Muscle layer of duodenum (tissue), 2 donors: ENCODE measurements around the gene IWS1.
"Not testable (repeated sequence)": the region's sequence is repeated elsewhere in the genome, so short reads cannot be mapped to it uniquely, and the experiment has no call there.

Experiments used
- H3K27ac ChIP-seq: one replicate; pipeline ENCODE4 v1.7.0; 2013; ENCODE audit warnings: mild to moderate bottlenecking, low read length
- H3K27me3 ChIP-seq: one replicate; pipeline ENCODE4 v1.7.0; 2013; ENCODE audit warnings: low read depth, mild to moderate bottlenecking, control low read depth, low read length
- H3K36me3 ChIP-seq, 2 donors: one replicate each; pipeline ENCODE4 v1.7.0; 2013; ENCODE audit warnings: low read length in 2 of 2, control low read depth in 1 of 2, mild to moderate bottlenecking in 1 of 2; ENCODE audit not compliant: insufficient read depth in 2 of 2, control insufficient read depth in 1 of 2
- H3K4me1 ChIP-seq, 2 donors: one replicate each; pipeline ENCODE4 v1.7.0; 2013; ENCODE audit warnings: low read length in 2 of 2, mild to moderate bottlenecking in 2 of 2, control low read depth in 1 of 2, moderate library complexity in 1 of 2; ENCODE audit not compliant: insufficient read depth in 2 of 2, control insufficient read depth in 1 of 2
- H3K4me3 ChIP-seq, 2 donors: one replicate each; pipeline ENCODE4 v1.7.0; 2013; ENCODE audit warnings: low read length in 2 of 2, low read depth in 1 of 2, mild to moderate bottlenecking in 1 of 2
- H3K9me3 ChIP-seq, 2 donors: one replicate each; pipeline ENCODE4 v1.7.0; 2013; ENCODE audit warnings: low read length in 2 of 2, control low read depth in 1 of 2, mild to moderate bottlenecking in 1 of 2; ENCODE audit not compliant: control insufficient read depth in 1 of 2
- donor health status: healthy.

The IWS1 gene

DNA sequence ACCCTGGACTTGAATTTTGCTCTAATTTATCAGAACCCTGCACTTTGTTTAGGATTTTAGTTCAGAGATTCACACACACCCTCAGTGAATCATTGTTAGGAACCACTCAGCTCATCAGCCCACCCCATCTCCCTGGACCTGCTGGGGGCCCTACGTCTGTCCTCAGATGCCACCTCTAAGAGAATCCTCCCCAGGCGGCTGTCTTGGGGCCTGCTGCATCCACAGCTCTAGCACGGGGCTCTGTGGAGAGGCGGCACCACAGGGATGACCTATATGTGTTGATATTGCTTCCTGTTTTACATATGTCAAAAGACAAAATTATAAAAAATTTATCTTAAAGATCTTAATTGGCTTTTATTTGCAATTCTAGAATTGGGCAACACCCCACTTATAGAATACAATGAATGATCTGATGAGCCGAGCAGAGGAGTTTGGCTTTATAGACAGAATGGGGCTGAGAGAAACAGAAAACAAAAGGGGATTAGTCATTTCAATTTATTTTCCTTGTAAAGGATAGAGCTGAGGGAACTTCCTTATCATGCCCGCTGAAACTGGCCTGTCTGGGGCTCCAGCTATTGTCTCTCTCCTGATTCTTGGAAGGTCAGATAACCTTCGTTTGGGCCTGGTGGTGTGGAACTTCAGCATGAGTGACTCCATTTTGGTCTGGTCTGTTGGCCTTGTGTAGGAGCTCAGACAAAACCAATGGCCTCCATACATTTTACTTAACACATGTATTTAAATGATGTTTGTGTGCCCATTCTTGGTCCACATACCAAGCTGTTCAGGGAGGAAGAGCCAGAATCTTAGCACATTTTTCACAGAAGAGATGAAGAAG, 10.6 kb upstream of the IWS1 start:
- no peaks in the 10 kb centered on the region for H3K9me3 ChIP-seq
- H3K27ac ChIP-seq, result peak overlapping the region; percentile 49
- H3K36me3 ChIP-seq, result no peaks in the 10 kb centered on the region
- H3K27me3 ChIP-seq, result no peaks in the 10 kb centered on the region
- H3K4me3 ChIP-seq, result peak overlapping the region in 1 of 2 donors; percentile 16
- no peaks in the 10 kb centered on the region for H3K4me1 ChIP-seq

DNA sequence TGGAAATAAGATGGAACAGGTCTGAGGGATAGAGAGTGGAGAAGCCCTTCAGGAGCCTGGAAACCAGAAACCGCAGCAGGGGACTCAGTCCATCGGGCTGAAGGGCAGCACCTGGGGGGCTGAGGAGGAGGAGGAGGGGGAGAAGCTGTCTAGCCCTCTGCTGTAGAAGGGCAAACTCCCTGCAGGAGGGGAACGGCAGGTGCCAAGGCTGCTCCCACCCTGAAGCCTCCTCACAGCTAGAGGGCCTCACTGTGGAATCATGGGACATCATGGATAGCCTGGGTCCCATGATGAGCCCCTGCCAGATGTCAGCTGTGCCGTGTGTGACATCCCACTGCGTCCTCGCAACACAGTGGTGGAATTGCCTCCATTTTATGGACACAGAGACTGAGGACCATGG, 9.6 kb upstream of the IWS1 start:
- Histone ChIP-seq H3K9me3 (no peaks in the 10 kb centered on the region), H3K4me1 (no peaks in the 10 kb centered on the region), H3K27me3 (no peaks in the 10 kb centered on the region), H3K36me3 (no peaks in the 10 kb centered on the region), H3K4me3 (peak overlapping the region in 1 of 2 donors; percentile 38), H3K27ac (peak overlapping the region; percentile 49)

DNA sequence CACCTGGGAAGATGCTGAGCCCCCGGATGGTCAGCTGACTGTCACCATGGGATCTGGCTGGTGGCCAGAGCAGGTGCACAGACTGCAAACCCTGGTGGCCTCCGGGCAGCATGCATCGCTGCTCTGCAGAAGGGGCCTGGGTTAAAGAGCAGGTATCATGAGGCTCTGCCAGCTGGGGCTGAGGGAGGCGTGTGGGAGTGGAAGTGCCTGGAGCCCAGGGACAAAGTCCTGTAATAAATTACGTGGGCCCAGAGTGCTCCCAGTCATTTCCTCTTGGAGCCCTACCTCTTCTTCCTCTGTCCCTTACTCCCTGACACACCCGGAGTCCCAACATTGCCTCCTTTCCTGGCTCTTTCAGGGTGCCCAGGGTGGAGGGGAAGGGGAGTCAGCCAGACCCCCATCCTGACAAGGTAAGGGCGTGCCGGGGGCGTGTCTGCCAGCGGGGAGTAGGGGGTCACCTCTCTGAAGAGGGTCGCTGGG, 9.2 kb upstream of the IWS1 start, which contains the start of gene MYO7B:
Gene MYO7B, plus strand, starts transcription at position 262 of the 480 bp plus-strand sequence. CDS start 24,040 bp downstream, outside the sequence.
- no peaks in the 10 kb centered on the region for H3K27me3 ChIP-seq
- H3K4me3 ChIP-seq, result peak within 1 kb of the TSS in 1 of 2 donors; percentile 38
- no peaks in the 10 kb centered on the region for H3K36me3 ChIP-seq
- peak within 1 kb of the TSS; percentile 49 for H3K27ac ChIP-seq
- H3K4me1 ChIP-seq, result no peaks in the 10 kb centered on the region
- H3K9me3 ChIP-seq, result no peaks in the 10 kb centered on the region

DNA sequence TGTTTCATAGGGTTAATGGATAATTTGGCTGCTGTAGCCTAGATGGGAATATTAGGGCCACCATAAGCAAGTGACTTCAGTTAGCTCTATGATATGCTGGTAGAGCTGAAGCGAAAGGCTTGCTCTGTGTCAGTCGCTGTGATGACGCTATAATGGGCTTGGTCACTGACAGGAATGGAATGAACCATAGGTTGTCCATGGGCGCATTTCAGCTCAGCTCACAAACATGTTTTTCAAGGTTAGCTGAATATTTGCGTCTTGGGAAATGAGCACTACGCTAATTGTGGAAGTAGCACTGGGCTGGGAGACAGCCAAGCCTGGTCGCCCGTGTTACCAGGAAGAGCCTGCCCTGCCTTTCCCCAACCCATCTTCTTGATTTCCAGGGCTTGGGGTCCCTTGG, 6.0 kb upstream of the IWS1 start:
- no peaks in the 10 kb centered on the region for H3K9me3 ChIP-seq
- H3K27me3 ChIP-seq, result no peaks in the 10 kb centered on the region
- H3K4me1 ChIP-seq, result no peaks in the 10 kb centered on the region
- no peak overlapping the region for H3K4me3 ChIP-seq
- no peaks in the 10 kb centered on the region for H3K36me3 ChIP-seq
- no peak overlapping the region for H3K27ac ChIP-seq

DNA sequence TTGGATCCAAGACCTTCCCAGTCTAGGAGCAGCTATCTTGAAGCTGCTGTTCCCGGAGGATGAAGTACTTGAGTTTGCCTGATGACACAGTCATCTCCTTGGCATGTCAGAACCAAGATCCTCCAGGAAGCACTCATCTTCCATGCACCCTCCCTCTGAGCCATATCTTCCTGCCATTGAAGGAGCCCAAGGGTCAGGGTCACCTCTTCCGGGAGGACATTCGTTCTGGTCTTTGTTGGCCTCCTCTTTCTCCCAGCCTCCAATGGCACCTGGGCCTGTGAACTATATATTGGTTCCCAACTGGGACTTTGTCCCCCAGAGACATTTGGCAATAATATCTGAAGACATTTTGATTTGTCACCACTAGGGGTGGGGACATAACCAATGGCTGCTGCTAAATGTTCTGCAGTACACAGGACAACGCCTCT, 4.9 kb upstream of the IWS1 start:
- Histone ChIP-seq H3K4me1 (no peaks in the 10 kb centered on the region), H3K36me3 (peaks cover 0 to 6% of the 10 kb centered on the region in 2 donors), H3K9me3 (no peaks in the 10 kb centered on the region), H3K27me3 (no peaks in the 10 kb centered on the region), H3K4me3 (no peak overlapping the region), H3K27ac (peak overlapping the region; percentile 41)

DNA sequence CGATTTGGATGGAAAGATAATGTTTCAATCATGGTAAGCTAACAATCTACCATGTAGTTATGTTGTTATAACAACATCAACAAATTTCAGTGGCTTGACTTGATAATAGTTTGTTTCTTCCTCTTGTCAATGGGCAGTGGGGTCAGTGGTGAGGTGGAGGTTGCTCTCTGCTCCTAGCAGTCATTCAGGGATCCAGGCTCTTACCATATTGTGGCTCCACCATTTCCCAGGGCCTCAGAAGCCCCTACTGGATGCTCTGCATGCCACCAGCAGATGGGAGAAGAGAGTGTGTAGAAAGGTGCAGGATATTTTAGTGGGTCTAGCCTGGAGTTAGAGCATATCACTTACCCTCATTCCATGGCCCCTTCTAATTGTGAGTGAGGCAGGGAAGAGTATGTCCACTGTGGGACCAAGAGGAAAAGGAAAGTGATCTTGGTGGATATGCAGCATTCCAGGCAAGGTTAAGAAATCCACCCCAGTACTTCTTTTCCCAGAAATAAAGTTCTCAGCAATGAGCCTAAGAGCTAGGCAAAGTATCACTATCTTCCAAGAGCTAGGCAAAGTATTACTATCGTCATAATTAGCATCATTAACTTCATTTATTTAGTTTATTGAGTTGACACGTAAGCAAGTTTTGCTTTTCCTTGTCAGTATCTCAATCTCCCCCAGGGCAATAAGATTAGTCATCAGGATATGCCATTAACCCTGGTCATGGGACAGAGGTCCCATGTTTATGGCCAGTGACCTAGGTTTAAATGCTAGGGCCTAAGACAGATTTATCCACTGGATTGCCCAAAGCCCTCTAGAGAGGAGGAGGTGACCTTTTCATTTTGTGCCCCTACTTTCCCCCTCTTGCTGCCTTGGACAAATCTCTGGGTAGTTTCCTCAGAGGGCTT, 4.2 kb upstream of the IWS1 start:
- peak overlapping the region; percentile 41 for H3K27ac ChIP-seq
- peaks cover 0 to 6% of the 10 kb centered on the region in 2 donors for H3K36me3 ChIP-seq
- H3K27me3 ChIP-seq, result no peaks in the 10 kb centered on the region
- no peak overlapping the region for H3K4me3 ChIP-seq
- H3K4me1 ChIP-seq, result peaks cover 0 to under 1% of the 10 kb centered on the region in 2 donors
- H3K9me3 ChIP-seq, result no peaks in the 10 kb centered on the region

DNA sequence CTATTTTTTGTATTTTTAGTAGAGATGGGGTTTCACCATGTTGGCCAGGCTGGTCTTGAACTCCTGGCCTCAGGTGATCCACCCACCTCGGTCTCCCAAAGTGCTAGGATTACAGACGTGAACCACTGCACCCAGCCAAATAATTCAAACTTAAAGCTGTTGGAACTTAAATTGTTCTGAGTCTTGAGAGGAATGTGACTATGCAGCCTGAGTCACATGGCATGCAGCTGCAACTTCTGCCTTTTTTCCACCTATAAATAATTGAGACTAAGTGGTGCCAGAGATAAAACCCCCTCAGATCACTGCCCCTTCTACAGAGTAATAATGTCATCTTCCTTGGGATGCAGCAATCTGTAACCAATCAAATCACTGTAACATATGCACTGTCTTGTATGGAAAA, 3.1 kb upstream of the IWS1 start:
- H3K36me3 ChIP-seq, H3K9me3 ChIP-seq, H3K27ac ChIP-seq, H3K27me3 ChIP-seq, H3K4me3 ChIP-seq, H3K4me1 ChIP-seq: not testable (repeated sequence)

DNA sequence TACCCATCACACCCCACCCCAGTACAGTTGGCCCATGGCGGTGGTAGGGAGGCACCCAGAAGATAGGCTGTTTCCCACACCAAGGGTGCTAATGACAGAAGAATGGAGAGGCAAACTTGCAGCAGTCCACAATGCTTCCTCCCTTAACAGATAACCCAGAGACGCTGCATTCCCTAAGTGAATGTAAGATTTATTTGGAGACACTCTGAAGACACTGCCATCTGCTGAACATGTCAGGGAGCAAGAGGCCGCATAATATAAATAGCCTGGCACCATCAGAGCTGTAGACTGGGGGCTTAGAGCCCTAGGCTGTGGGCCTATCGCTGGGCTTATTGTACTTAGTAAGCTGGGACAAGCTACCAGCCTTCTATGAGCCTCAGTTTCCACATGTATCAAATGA, 2.2 kb upstream of the IWS1 start:
- H3K36me3 ChIP-seq, result peaks cover 7 to 8% of the 10 kb centered on the region in 2 donors
- H3K27ac ChIP-seq, result no peak overlapping the region
- no peaks in the 10 kb centered on the region for H3K27me3 ChIP-seq
- peaks cover 0 to 17% of the 10 kb centered on the region in 2 donors for H3K4me1 ChIP-seq
- no peak overlapping the region for H3K4me3 ChIP-seq
- no peaks in the 10 kb centered on the region for H3K9me3 ChIP-seq

DNA sequence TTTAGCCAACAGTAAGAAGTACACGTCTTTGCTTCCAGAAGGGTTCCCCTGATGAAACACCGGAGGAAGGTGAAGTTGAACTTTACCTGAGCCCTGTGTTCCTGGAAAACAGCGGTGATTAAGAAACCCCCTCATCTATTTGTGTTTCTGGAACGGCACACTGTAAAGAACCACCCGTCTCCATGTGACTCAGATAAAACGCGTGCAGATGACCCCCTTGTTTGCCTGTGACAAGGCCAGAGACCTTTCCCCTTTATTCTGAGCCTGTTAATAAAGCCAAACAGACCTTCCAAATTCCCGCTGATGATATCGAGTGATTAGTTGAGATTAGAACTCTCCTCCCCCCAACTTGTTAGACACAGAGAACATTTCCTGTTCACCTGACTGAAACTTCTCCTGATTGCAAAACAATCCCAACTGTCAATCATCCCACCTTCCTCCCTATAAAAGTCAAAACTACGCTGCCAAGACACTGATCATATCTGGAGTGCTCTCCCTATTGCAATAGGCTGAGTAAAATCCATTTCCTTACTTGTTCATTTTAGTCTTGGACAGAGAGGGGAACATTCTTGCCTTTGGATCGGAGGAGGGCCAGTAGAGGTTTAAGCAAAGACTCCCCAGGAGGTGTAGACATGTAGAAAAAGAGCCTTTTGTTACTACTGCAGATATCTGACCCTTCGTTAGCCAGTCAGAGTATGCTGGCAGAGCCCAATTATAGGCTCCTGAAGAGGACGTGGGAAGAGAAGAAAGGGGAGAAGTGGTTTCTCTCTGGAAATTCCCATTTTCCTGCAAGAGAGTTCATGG, 914 bp upstream of the IWS1 start:
- Histone ChIP-seq H3K27me3 (no peaks in the 10 kb centered on the region), H3K36me3 (peaks cover 15 to 17% of the 10 kb centered on the region in 2 donors), H3K9me3 (no peaks in the 10 kb centered on the region), H3K4me3 (peak overlapping the region; percentile 89 to 95), H3K27ac (peak overlapping the region; percentile 95), H3K4me1 (peaks cover 0 to 20% of the 10 kb centered on the region in 2 donors)

DNA sequence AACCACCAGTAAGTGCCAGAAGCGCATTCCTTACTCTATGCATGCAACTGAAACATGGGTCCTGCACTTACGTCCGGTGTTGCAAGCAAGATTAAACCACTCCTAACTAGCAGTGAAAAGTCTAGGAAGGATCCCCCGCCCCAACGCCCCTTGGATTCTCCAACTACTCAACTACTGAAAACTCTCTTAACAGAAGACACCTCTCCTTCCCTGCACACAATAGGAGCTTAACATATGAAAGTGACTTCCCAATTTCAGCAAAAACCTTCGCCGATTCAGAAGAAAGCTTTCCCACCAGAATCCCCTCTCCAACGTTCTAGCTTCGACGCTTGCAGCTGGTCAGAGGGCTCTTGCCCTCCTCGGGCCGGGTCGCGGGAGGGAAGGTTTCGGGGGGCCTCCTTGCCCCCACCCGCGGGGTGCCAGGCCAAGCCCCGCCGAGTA, 578 bp downstream of the IWS1 start:
- Histone ChIP-seq H3K27ac (peak overlapping the region; percentile 95), H3K4me3 (peak overlapping the region; percentile 89 to 95), H3K9me3 (no peaks in the 10 kb centered on the region), H3K36me3 (peaks cover 20% of the 10 kb centered on the region in 2 donors), H3K4me1 (peaks cover 0 to 20% of the 10 kb centered on the region in 2 donors), H3K27me3 (no peaks in the 10 kb centered on the region)
